ENCODE measurements around the gene VEGFA. TPM values are rescaled to one million over a fixed set of nuclear protein-coding genes. Genes with fewer than 3 reads are reported as not detected.

Gene VEGFA
- total RNA-seq, 1 donor from 2014 or later = 19.8 TPM

- DNase-seq (ENCODE audit: low read depth, low spot score) = no peak
These were observed 31.0 kb upstream of the VEGFA start for GRCh38 chr6:43738877-43739641.

- DNase-seq (ENCODE audit: low read depth, low spot score) = no peak
These were observed 30.3 kb upstream of the VEGFA start for GRCh38 chr6:43739642-43740091.

- DNase-seq (ENCODE audit: low read depth, low spot score) = no peak
These were observed 29.6 kb upstream of the VEGFA start for GRCh38 chr6:43740321-43740960.

GRCh38 chr6:43740961-43741764 lies 28.8 kb upstream of the VEGFA start:
- DNase-seq (ENCODE audit: low read depth, low spot score) = no peak

GRCh38 chr6:43741829-43742228 lies 28.2 kb upstream of the VEGFA start:
- DNase-seq (ENCODE audit: low read depth, low spot score) = no peak

- DNase-seq (ENCODE audit: low read depth, low spot score) = no peak
These were observed 27.7 kb upstream of the VEGFA start for GRCh38 chr6:43742285-43742684.

GRCh38 chr6:43742931-43743632 lies 26.9 kb upstream of the VEGFA start:
- DNase-seq (ENCODE audit: low read depth, low spot score) = no peak

- DNase-seq (ENCODE audit: low read depth, low spot score) = no peak
These were observed 26.2 kb upstream of the VEGFA start for GRCh38 chr6:43743682-43744381.

- DNase-seq (ENCODE audit: low read depth, low spot score) = no peak
These were observed 25.5 kb upstream of the VEGFA start for GRCh38 chr6:43744491-43744890.

GRCh38 chr6:43744931-43745727 lies 24.9 kb upstream of the VEGFA start:
- no peak for DNase-seq (ENCODE audit: low read depth, low spot score)

GRCh38 chr6:43746071-43746470 lies 23.9 kb upstream of the VEGFA start:
- DNase-seq (ENCODE audit: low read depth, low spot score) = no peak

- no peak for DNase-seq (ENCODE audit: low read depth, low spot score)
These were observed 23.4 kb upstream of the VEGFA start for GRCh38 chr6:43746613-43747102.

GRCh38 chr6:43747784-43748183 lies 22.2 kb upstream of the VEGFA start:
- DNase-seq (ENCODE audit: low read depth, low spot score) = no peak

- no peak for DNase-seq (ENCODE audit: low read depth, low spot score)
These were observed 21.2 kb upstream of the VEGFA start for GRCh38 chr6:43748765-43749164.

GRCh38 chr6:43749461-43749860 lies 20.6 kb upstream of the VEGFA start:
- no peak for DNase-seq (ENCODE audit: low read depth, low spot score)

GRCh38 chr6:43750622-43751021 lies 19.4 kb upstream of the VEGFA start:
- no peak for DNase-seq (ENCODE audit: low read depth, low spot score)

- DNase-seq (ENCODE audit: low read depth, low spot score) = no peak
These were observed 16.3 kb upstream of the VEGFA start for GRCh38 chr6:43753570-43754183.

GRCh38 chr6:43757966-43758616 lies 11.9 kb upstream of the VEGFA start:
- DNase-seq (ENCODE audit: low read depth, low spot score) = no peak

GRCh38 chr6:43758617-43759050 lies 11.4 kb upstream of the VEGFA start:
- no peak for DNase-seq (ENCODE audit: low read depth, low spot score)

All from pulmonary artery endothelial cell (primary cell).